Measurements from ENCODE around the gene PDGFA.

PDGFA gene

GRCh38 chr7:508461-509170 is 11.0 kb downstream of the PDGFA start:
- H3K27ac ChIP-seq (ENCODE audit: low read length): no peak overlapping the region
- no peaks in the 10 kb centered on the region for H3K27me3 ChIP-seq (ENCODE audit: control insufficient read depth, insufficient read depth, low read length)
- peaks cover 3% of the 10 kb centered on the region; the same call in 1 of the 2 replicates for H3K36me3 ChIP-seq (ENCODE audit: control insufficient read depth, insufficient read depth, low read length)
- H3K4me1 ChIP-seq (ENCODE audit: control insufficient read depth, insufficient read depth, low read length): peaks cover 3% of the 10 kb centered on the region; the same call in 1 of the 2 replicates
- H3K9me3 ChIP-seq (ENCODE audit: control insufficient read depth, insufficient read depth, low read length): no peaks in the 10 kb centered on the region
- WGBS (ENCODE audit: insufficient coverage, insufficient read length): no CpG with 5 or more reads among the region's 12 CpGs
- DNase-seq (ENCODE audit: low read depth, low spot score): no peak
- no peak overlapping the region for H3K4me3 ChIP-seq (ENCODE audit: low read length)

- WGBS (ENCODE audit: insufficient coverage, insufficient read length): no CpG with 5 or more reads among the region's 17 CpGs
- DNase-seq (ENCODE audit: low read depth, low spot score): no peak
- Histone ChIP-seq H3K27me3 (ENCODE audit: control insufficient read depth, insufficient read depth, low read length) (no peaks in the 10 kb centered on the region), H3K36me3 (ENCODE audit: control insufficient read depth, insufficient read depth, low read length) (peaks cover 3% of the 10 kb centered on the region), H3K4me1 (ENCODE audit: control insufficient read depth, insufficient read depth, low read length) (no peaks in the 10 kb centered on the region; the same call in 1 of the 2 replicates), H3K27ac (ENCODE audit: low read length) (no peak overlapping the region), H3K4me3 (ENCODE audit: low read length) (no peak overlapping the region), H3K9me3 (ENCODE audit: control insufficient read depth, insufficient read depth, low read length) (no peaks in the 10 kb centered on the region)
These were observed 11.9 kb downstream of the PDGFA start for GRCh38 chr7:507623-508300.

GRCh38 chr7:506921-507622 is 12.6 kb downstream of the PDGFA start:
- Histone ChIP-seq H3K4me1 (ENCODE audit: control insufficient read depth, insufficient read depth, low read length) (no peaks in the 10 kb centered on the region), H3K27me3 (ENCODE audit: control insufficient read depth, insufficient read depth, low read length) (no peaks in the 10 kb centered on the region), H3K27ac (ENCODE audit: low read length) (no peak overlapping the region), H3K9me3 (ENCODE audit: control insufficient read depth, insufficient read depth, low read length) (no peaks in the 10 kb centered on the region), H3K36me3 (ENCODE audit: control insufficient read depth, insufficient read depth, low read length) (peaks cover 3% of the 10 kb centered on the region), H3K4me3 (ENCODE audit: low read length) (no peak overlapping the region)
- WGBS (ENCODE audit: insufficient coverage, insufficient read length): no CpG with 5 or more reads among the region's 15 CpGs
- DNase-seq (ENCODE audit: low read depth, low spot score): no peak

- no peak overlapping the region for H3K27ac ChIP-seq (ENCODE audit: low read length)
- H3K9me3 ChIP-seq (ENCODE audit: control insufficient read depth, insufficient read depth, low read length): no peaks in the 10 kb centered on the region
- no CpG with 5 or more reads among the region's 11 CpGs for WGBS (ENCODE audit: insufficient coverage, insufficient read length)
- H3K4me3 ChIP-seq (ENCODE audit: low read length): no peak overlapping the region
- H3K27me3 ChIP-seq (ENCODE audit: control insufficient read depth, insufficient read depth, low read length): no peaks in the 10 kb centered on the region
- H3K4me1 ChIP-seq (ENCODE audit: control insufficient read depth, insufficient read depth, low read length): no peaks in the 10 kb centered on the region
- peaks cover 3% of the 10 kb centered on the region for H3K36me3 ChIP-seq (ENCODE audit: control insufficient read depth, insufficient read depth, low read length)
- no peak for DNase-seq (ENCODE audit: low read depth, low spot score)
These were observed 13.2 kb downstream of the PDGFA start for GRCh38 chr7:506391-506831.

- peaks cover 13% of the 10 kb centered on the region for H3K36me3 ChIP-seq (ENCODE audit: control insufficient read depth, insufficient read depth, low read length)
- no CpG with 5 or more reads among the region's 16 CpGs for WGBS (ENCODE audit: insufficient coverage, insufficient read length)
These were observed 14.5 kb downstream of the PDGFA start for GRCh38 chr7:505171-505570.

GRCh38 chr7:504221-505111 is 15.2 kb downstream of the PDGFA start:
- Histone ChIP-seq H3K27me3 (ENCODE audit: control insufficient read depth, insufficient read depth, low read length) (no peaks in the 10 kb centered on the region), H3K4me1 (ENCODE audit: control insufficient read depth, insufficient read depth, low read length) (no peaks in the 10 kb centered on the region), H3K27ac (ENCODE audit: low read length) (no peak overlapping the region), H3K4me3 (ENCODE audit: low read length) (no peak overlapping the region), H3K9me3 (ENCODE audit: control insufficient read depth, insufficient read depth, low read length) (no peaks in the 10 kb centered on the region), H3K36me3 (ENCODE audit: control insufficient read depth, insufficient read depth, low read length) (peaks cover 15% of the 10 kb centered on the region)
- DNase-seq (ENCODE audit: low read depth, low spot score): no peak
- no CpG with 5 or more reads among the region's 34 CpGs for WGBS (ENCODE audit: insufficient coverage, insufficient read length)

More at GRCh38 chr7:505171-505570, 14.5 kb downstream of the PDGFA start:
- Histone ChIP-seq H3K27ac (ENCODE audit: low read length) (no peak overlapping the region), H3K9me3 (ENCODE audit: control insufficient read depth, insufficient read depth, low read length) (no peaks in the 10 kb centered on the region), H3K27me3 (ENCODE audit: control insufficient read depth, insufficient read depth, low read length) (no peaks in the 10 kb centered on the region), H3K4me3 (ENCODE audit: low read length) (no peak overlapping the region), H3K4me1 (ENCODE audit: control insufficient read depth, insufficient read depth, low read length) (no peaks in the 10 kb centered on the region)
- DNase-seq (ENCODE audit: low read depth, low spot score): no peak

- no peak for DNase-seq (ENCODE audit: low read depth, low spot score)
These were observed 16.0 kb downstream of the PDGFA start for GRCh38 chr7:503575-504111.

GRCh38 chr7:502296-502695 is 17.4 kb downstream of the PDGFA start:
- Histone ChIP-seq H3K27me3 (ENCODE audit: control insufficient read depth, insufficient read depth, low read length) (no peaks in the 10 kb centered on the region), H3K4me1 (ENCODE audit: control insufficient read depth, insufficient read depth, low read length) (no peaks in the 10 kb centered on the region), H3K9me3 (ENCODE audit: control insufficient read depth, insufficient read depth, low read length) (no peaks in the 10 kb centered on the region), H3K36me3 (ENCODE audit: control insufficient read depth, insufficient read depth, low read length) (peaks cover 27% of the 10 kb centered on the region), H3K4me3 (ENCODE audit: low read length) (no peak overlapping the region), H3K27ac (ENCODE audit: low read length) (no peak overlapping the region)
- DNase-seq (ENCODE audit: low read depth, low spot score): no peak
- no CpG with 5 or more reads among the region's 13 CpGs for WGBS (ENCODE audit: insufficient coverage, insufficient read length)

More at GRCh38 chr7:503575-504111, 16.0 kb downstream of the PDGFA start:
- no peaks in the 10 kb centered on the region for H3K4me1 ChIP-seq (ENCODE audit: control insufficient read depth, insufficient read depth, low read length)
- H3K27me3 ChIP-seq (ENCODE audit: control insufficient read depth, insufficient read depth, low read length): no peaks in the 10 kb centered on the region
- no CpG with 5 or more reads among the region's 20 CpGs for WGBS (ENCODE audit: insufficient coverage, insufficient read length)
- H3K4me3 ChIP-seq (ENCODE audit: low read length): no peak overlapping the region
- H3K27ac ChIP-seq (ENCODE audit: low read length): no peak overlapping the region
- no peaks in the 10 kb centered on the region for H3K9me3 ChIP-seq (ENCODE audit: control insufficient read depth, insufficient read depth, low read length)
- H3K36me3 ChIP-seq (ENCODE audit: control insufficient read depth, insufficient read depth, low read length): peaks cover 20% of the 10 kb centered on the region

- Histone ChIP-seq H3K9me3 (ENCODE audit: control insufficient read depth, insufficient read depth, low read length) (no peaks in the 10 kb centered on the region), H3K27ac (ENCODE audit: low read length) (no peak overlapping the region), H3K27me3 (ENCODE audit: control insufficient read depth, insufficient read depth, low read length) (no peaks in the 10 kb centered on the region), H3K4me3 (ENCODE audit: low read length) (no peak overlapping the region), H3K36me3 (ENCODE audit: control insufficient read depth, insufficient read depth, low read length) (peaks cover 31% of the 10 kb centered on the region), H3K4me1 (ENCODE audit: control insufficient read depth, insufficient read depth, low read length) (peaks cover under 1% of the 10 kb centered on the region; the same call in 1 of the 2 replicates)
- WGBS (ENCODE audit: insufficient coverage, insufficient read length): no CpG with 5 or more reads among the region's 7 CpGs
- DNase-seq (ENCODE audit: low read depth, low spot score): no peak
These were observed 18.1 kb downstream of the PDGFA start for GRCh38 chr7:501526-501925.
